Mesendoderm (in vitro differentiated cells): ENCODE measurements around the gene PRDM16.

ENCODE experiments used
- DNase-seq: peaks from one replicate; pipeline ENCODE4 v3.0.0; 2013
- H2AK5ac ChIP-seq: 2 replicates; pipeline ENCODE4 v1.6.1; 2013; ENCODE audit warnings: low read length, inconsistent platforms
- H2BK120ac ChIP-seq: 2 replicates; pipeline ENCODE4 v1.6.1; 2013; ENCODE audit warnings: low read depth, mild to moderate bottlenecking, low read length, moderate library complexity, mixed read lengths
- H2BK15ac ChIP-seq: replicated peaks from 2 replicates; pipeline ENCODE4 v1.6.1; 2013; ENCODE audit warnings: low read depth, mild to moderate bottlenecking, moderate library complexity
- H2BK5ac ChIP-seq: 2 replicates; pipeline ENCODE4 v1.6.1; 2013; ENCODE audit warnings: low read length, inconsistent platforms
- H3K18ac ChIP-seq: 2 replicates; pipeline ENCODE4 v1.6.1; 2013; ENCODE audit warnings: mild to moderate bottlenecking, low read length, mixed read lengths
- H3K23ac ChIP-seq: one replicate; pipeline ENCODE4 v1.6.1; 2013; ENCODE audit warnings: low read length
- H3K27ac ChIP-seq: 2 replicates; pipeline ENCODE4 v1.5.1; 2013; ENCODE audit warnings: low read depth, mild to moderate bottlenecking, inconsistent platforms, low read length, moderate library complexity
- H3K27me3 ChIP-seq: 2 replicates; pipeline ENCODE4 v1.6.1; 2013; ENCODE audit warnings: low read length, control low read depth, mild to moderate bottlenecking, inconsistent platforms; ENCODE audit not compliant: insufficient read depth, poor library complexity
- H3K36me3 ChIP-seq: 2 replicates; pipeline ENCODE4 v1.6.1; 2013; ENCODE audit warnings: low read length, inconsistent platforms; ENCODE audit not compliant: control insufficient read depth, insufficient read depth
- H3K4ac ChIP-seq: one replicate; pipeline ENCODE4 v1.6.1; 2013; ENCODE audit warnings: low read depth, mild to moderate bottlenecking, low read length, moderate library complexity
- H3K4me1 ChIP-seq: 2 replicates; pipeline ENCODE4 v1.6.1; 2013; ENCODE audit warnings: low read depth, low read length, inconsistent platforms; ENCODE audit not compliant: control insufficient read depth
- H3K4me2 ChIP-seq: 2 replicates; pipeline ENCODE4 v1.6.1; 2013; ENCODE audit warnings: low read length
- H3K4me3 ChIP-seq: 2 replicates; pipeline ENCODE4 v1.5.1; 2013; ENCODE audit warnings: mild to moderate bottlenecking, low read length
- H3K56ac ChIP-seq: one replicate; pipeline ENCODE4 v1.6.1; 2013; ENCODE audit warnings: low read length
- H3K79me1 ChIP-seq: 2 replicates; pipeline ENCODE4 v1.6.1; 2013; ENCODE audit warnings: low read length, inconsistent platforms
- H3K79me2 ChIP-seq: 2 replicates; pipeline ENCODE4 v1.6.1; 2013; ENCODE audit warnings: mild to moderate bottlenecking, low read length; ENCODE audit not compliant: control insufficient read depth, insufficient read depth
- H3K9ac ChIP-seq: 2 replicates; pipeline ENCODE4 v1.6.1; 2013; ENCODE audit warnings: low read length, inconsistent platforms
- H4K5ac ChIP-seq: one replicate; pipeline ENCODE4 v1.6.1; 2013; ENCODE audit warnings: low read length
- H4K8ac ChIP-seq: one replicate; pipeline ENCODE4 v1.6.1; 2013; ENCODE audit warnings: low read depth, mild to moderate bottlenecking, control low read depth, low read length, moderate library complexity
- WGBS: extraction: QIAGEN DNeasy Blood & Tissue Kit; methylation state at CpG from one replicate; pipeline ENCODE4 v1.1.7; 2013; ENCODE audit warnings: low lambda C conversion rate, missing lambda C conversion rate; ENCODE audit not compliant: insufficient coverage; ENCODE audit errors: extremely low coverage; 5-methylcytosine and 5-hydroxymethylcytosine counted together

PRDM16 gene

DNA sequence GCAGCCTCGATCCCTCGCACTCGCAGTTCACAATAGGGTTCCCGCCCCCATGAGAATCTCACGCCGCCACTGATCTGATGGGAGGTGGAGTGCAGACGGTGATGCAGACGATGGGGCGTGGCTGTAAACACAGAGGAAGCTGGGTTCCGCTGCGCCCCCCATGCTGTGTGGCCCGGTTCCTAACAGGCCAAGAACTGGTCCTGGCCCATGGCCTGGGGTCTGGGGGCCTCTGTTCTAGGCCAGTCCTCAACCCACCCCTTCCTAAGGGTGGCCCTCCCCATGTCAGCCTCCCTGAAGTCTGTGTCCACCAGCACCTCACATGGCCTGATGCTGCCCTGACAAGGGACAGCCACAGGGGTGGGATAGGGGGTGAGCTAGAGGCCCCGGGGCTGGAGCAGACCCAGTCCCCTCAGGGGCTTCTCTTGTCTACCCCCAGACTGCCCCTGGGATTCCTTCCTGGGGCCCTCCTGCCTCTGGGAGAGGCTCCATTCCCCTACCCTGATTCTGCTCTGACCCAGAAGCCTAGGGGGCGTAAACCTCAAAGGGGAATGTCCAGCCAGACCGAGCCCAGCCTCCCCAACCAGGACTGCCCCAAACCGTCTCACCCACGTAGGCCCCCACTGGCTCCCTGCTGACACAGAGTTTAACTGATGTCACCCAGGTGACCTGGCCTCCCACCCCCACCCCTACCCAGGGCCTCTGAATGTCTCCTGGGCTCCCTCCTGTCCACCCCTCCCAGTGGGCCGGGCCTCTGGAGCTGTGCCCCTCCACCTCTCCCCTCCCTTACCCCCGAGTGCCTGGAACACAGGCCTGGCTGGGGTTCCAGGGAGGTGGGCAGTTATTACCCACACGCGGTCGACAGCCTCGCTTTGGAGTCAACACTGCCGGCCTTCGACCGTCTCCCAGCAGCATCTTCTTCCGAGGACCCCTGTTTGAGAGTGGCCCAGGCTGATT, 370.6 kb downstream of the PRDM16 start:
- H3K23ac ChIP-seq, result no peak overlapping the region
- no peak overlapping the region for H2BK15ac ChIP-seq
- no peaks in the 10 kb centered on the region for H3K79me1 ChIP-seq
- no peaks in the 10 kb centered on the region for H3K4me1 ChIP-seq
- no peak overlapping the region for H2BK120ac ChIP-seq
- H2BK5ac ChIP-seq, result no peak overlapping the region
- DNase-seq, result no peak
- H3K4me2 ChIP-seq, result no peak overlapping the region
- no peaks in the 10 kb centered on the region for H3K27me3 ChIP-seq
- H3K4me3 ChIP-seq, result no peak overlapping the region
- no peaks in the 10 kb centered on the region for H3K79me2 ChIP-seq
- H3K18ac ChIP-seq, result no peak overlapping the region
- H3K9ac ChIP-seq, result no peak overlapping the region
- no peak overlapping the region for H4K8ac ChIP-seq
- no peak overlapping the region for H2AK5ac ChIP-seq
- H3K4ac ChIP-seq, result no peak overlapping the region
- H3K36me3 ChIP-seq, result no peaks in the 10 kb centered on the region
- H3K56ac ChIP-seq, result no peak overlapping the region
- no peak overlapping the region for H3K27ac ChIP-seq
- no CpG with 5 or more reads among the region's 27 CpGs for WGBS
- no peak overlapping the region for H4K5ac ChIP-seq

DNA sequence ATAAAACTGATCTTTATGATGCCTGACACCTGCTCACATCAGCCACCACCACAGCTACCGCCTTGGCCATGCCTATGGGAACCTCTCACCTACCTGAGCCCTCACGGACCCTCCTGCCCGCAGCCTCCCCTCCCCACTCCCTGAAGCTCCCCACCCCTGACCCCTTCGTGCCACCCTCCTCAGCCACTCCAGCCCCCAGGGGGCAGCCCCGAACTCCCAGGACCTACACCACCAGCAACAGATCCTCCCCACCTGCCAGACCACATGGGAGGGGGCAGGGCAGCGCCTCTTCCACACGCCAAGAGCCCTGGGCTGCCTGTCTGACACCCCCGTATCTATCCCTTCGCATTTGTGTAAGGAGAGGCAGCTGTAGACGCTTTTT, 371.3 kb downstream of the PRDM16 start:
- no CpG with 5 or more reads among the region's 10 CpGs for WGBS
- Histone ChIP-seq H3K18ac (no peak overlapping the region), H4K5ac (no peak overlapping the region), H2BK5ac (no peak overlapping the region), H3K27me3 (no peaks in the 10 kb centered on the region), H3K23ac (no peak overlapping the region), H3K79me2 (no peaks in the 10 kb centered on the region), H2BK15ac (no peak overlapping the region), H3K4ac (no peak overlapping the region), H2BK120ac (no peak overlapping the region), H2AK5ac (no peak overlapping the region), H3K36me3 (no peaks in the 10 kb centered on the region), H3K79me1 (no peaks in the 10 kb centered on the region), H3K27ac (no peak overlapping the region), H3K56ac (no peak overlapping the region), H3K4me3 (no peak overlapping the region), H3K9ac (no peak overlapping the region), H3K4me1 (no peaks in the 10 kb centered on the region), H4K8ac (no peak overlapping the region), H3K4me2 (no peak overlapping the region)
- peak; percentile 23 for DNase-seq

DNA sequence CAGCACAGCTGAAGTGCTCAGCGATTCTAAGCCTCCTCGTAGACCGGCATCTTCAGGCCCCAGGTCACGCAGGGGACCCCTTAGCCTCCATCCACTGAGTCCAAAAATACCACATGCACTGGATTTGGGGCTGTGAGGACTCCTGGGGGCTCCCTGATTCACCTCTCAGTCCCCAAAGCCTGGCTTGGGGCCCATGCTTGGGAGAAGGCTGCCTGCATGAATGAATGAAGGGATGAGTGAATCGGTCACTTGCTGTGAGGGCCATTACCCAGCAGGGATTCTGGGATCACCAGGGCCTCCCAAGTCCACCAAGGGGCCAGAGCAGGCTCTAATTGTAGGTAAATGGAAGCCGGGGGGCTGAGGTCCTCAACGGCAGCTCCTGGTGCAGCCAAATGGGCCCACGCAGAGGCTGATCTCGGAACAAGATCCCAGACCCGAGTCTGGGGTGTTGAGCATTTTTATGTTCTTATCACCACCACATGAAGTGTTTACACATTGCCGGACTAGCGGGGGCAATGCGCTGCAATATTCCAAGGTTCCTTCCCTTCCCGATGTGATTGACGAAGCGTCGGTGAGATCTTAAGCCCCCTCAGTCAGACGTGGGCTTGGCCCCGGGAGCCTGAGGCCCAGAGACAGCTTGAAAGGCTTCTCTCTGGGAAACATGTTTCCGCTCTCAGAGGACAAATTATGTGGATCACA, 371.9 kb downstream of the PRDM16 start:
- no peak overlapping the region for H2BK120ac ChIP-seq
- no peaks in the 10 kb centered on the region for H3K27me3 ChIP-seq
- no peaks in the 10 kb centered on the region for H3K79me2 ChIP-seq
- H3K23ac ChIP-seq, result no peak overlapping the region
- DNase-seq, result no peak
- H2BK15ac ChIP-seq, result no peak overlapping the region
- H3K4me2 ChIP-seq, result no peak overlapping the region
- WGBS, result no CpG with 5 or more reads among the region's 20 CpGs
- H3K27ac ChIP-seq, result no peak overlapping the region
- H3K36me3 ChIP-seq, result no peaks in the 10 kb centered on the region
- H3K18ac ChIP-seq, result no peak overlapping the region
- no peak overlapping the region for H3K4ac ChIP-seq
- no peak overlapping the region for H2AK5ac ChIP-seq
- no peaks in the 10 kb centered on the region for H3K4me1 ChIP-seq
- H3K56ac ChIP-seq, result no peak overlapping the region
- H2BK5ac ChIP-seq, result no peak overlapping the region
- no peak overlapping the region for H3K9ac ChIP-seq
- H3K4me3 ChIP-seq, result no peak overlapping the region
- H3K79me1 ChIP-seq, result no peaks in the 10 kb centered on the region
- no peak overlapping the region for H4K8ac ChIP-seq
- no peak overlapping the region for H4K5ac ChIP-seq

DNA sequence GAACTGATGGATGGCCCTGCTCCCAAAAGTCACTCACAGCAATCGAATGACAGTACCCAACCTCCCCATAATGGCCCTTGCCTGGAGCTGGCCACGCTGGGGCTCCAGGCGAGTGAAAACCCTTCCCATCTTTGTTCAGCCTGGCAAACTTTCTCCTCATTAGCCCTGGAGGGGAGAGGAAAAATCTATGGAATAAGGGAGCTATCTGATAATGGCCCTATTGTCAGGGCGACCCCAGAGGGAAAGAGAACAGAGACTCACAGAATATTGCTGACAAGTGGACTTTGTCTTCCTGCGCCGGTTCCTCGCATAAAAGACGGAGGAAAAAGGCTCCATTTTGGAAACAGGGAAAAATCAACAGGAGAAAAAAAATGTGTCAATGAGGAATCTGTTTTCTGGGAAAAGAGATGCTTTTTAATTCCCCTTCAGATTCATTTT, 372.4 kb downstream of the PRDM16 start:
- H4K8ac ChIP-seq, result no peak overlapping the region
- H3K9ac ChIP-seq, result no peak overlapping the region
- H3K4me1 ChIP-seq, result no peaks in the 10 kb centered on the region
- H3K36me3 ChIP-seq, result no peaks in the 10 kb centered on the region
- no peak overlapping the region for H3K27ac ChIP-seq
- no peak overlapping the region for H3K4me2 ChIP-seq
- H3K79me1 ChIP-seq, result no peaks in the 10 kb centered on the region
- H3K56ac ChIP-seq, result no peak overlapping the region
- no peaks in the 10 kb centered on the region for H3K27me3 ChIP-seq
- H2BK120ac ChIP-seq, result no peak overlapping the region
- no CpG with 5 or more reads among the region's 8 CpGs for WGBS
- H3K4me3 ChIP-seq, result no peak overlapping the region
- no peak overlapping the region for H4K5ac ChIP-seq
- H3K18ac ChIP-seq, result no peak overlapping the region
- no peaks in the 10 kb centered on the region for H3K79me2 ChIP-seq
- H2AK5ac ChIP-seq, result no peak overlapping the region
- no peak overlapping the region for H3K23ac ChIP-seq
- DNase-seq, result no peak
- H2BK15ac ChIP-seq, result no peak overlapping the region
- H3K4ac ChIP-seq, result no peak overlapping the region
- no peak overlapping the region for H2BK5ac ChIP-seq

DNA sequence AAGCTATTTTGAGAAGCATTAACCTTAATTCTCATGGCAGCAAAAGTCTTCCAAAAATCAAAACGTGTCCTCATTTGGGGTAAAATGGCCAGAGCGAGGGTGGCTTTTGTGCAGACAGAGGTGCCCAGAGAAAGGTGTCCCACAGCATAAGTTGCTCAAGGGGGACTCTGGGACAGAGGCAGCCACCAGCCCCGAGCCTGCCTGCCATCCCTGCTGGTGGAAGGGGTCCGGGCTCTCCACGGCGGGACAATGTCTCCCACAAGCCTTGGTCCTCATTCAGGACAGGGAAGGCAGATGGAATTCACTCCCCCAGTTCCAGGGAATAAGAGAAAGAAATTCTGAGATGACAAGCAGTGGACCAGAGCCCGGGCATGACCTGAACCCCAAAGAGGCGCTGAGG, 372.9 kb downstream of the PRDM16 start:
- Histone ChIP-seq H2AK5ac (no peak overlapping the region), H3K27me3 (no peaks in the 10 kb centered on the region), H3K79me1 (no peaks in the 10 kb centered on the region), H3K9ac (no peak overlapping the region), H4K5ac (no peak overlapping the region), H3K36me3 (no peaks in the 10 kb centered on the region), H3K4me2 (no peak overlapping the region), H3K4me3 (no peak overlapping the region), H3K56ac (no peak overlapping the region), H3K79me2 (no peaks in the 10 kb centered on the region), H3K23ac (peak overlapping the region; percentile 45), H2BK15ac (no peak overlapping the region), H4K8ac (no peak overlapping the region), H3K4ac (no peak overlapping the region), H3K18ac (no peak overlapping the region), H2BK120ac (no peak overlapping the region), H2BK5ac (no peak overlapping the region), H3K4me1 (no peaks in the 10 kb centered on the region), H3K27ac (no peak overlapping the region)
- WGBS, result no CpG with 5 or more reads among the region's 8 CpGs
- no peak for DNase-seq
